Smooth muscle cell (in vitro differentiated cells): ENCODE results near the gene USP13. TPM values are rescaled to one million over a fixed set of nuclear protein-coding genes. Genes with fewer than 3 reads are reported as not detected.

Experiments used
- DNase-seq: peaks from one replicate; lab custom pipeline; 2025; ENCODE audit not compliant: unreplicated experiment; lab: John Stamatoyannopoulos, UW
- H2AFZ ChIP-seq: fragments of 200-600 bp; sonication (generic); 2 replicates; pipeline ENCODE4 v1.6.0; 2016; ENCODE audit warnings: antibody characterized with exemption, low read depth, mild to moderate bottlenecking
- H3F3A ChIP-seq: fragments of 200-600 bp; sonication (generic); 2 replicates; pipeline ENCODE4 v1.6.0; 2017; ENCODE audit warnings: antibody characterized with exemption, low read depth
- H3K27ac ChIP-seq: fragments of 200-600 bp; sonication (generic); 2 replicates; pipeline ENCODE4 v1.5.1; 2016; ENCODE audit warnings: low read depth, mild to moderate bottlenecking
- H3K27me3 ChIP-seq: fragments of 200-600 bp; sonication (generic); 2 replicates; pipeline ENCODE4 v1.6.1; 2016; ENCODE audit warnings: low read depth, mild to moderate bottlenecking
- H3K36me3 ChIP-seq: fragments of 200-600 bp; sonication (generic); 2 replicates; pipeline ENCODE4 v1.5.1; 2016; ENCODE audit warnings: low read depth
- H3K4me1 ChIP-seq: fragments of 200-600 bp; sonication (generic); 2 replicates; pipeline ENCODE4 v1.5.1; 2016; ENCODE audit warnings: low read depth
- H3K4me2 ChIP-seq: fragments of 200-600 bp; sonication (generic); 2 replicates; pipeline ENCODE4 v1.6.0; 2016; ENCODE audit warnings: mild to moderate bottlenecking
- H3K4me3 ChIP-seq: fragments of 200-600 bp; sonication (generic); 2 replicates; pipeline ENCODE4 v1.5.1; 2016; ENCODE audit warnings: mild to moderate bottlenecking
- H3K79me2 ChIP-seq: fragments of 200-600 bp; sonication (generic); 2 replicates; pipeline ENCODE4 v1.6.0; 2016; ENCODE audit warnings: low read depth, mild to moderate bottlenecking
- H3K9ac ChIP-seq: fragments of 200-600 bp; sonication (generic); 2 replicates; pipeline ENCODE4 v1.6.0; 2016; ENCODE audit warnings: low read depth
- H3K9me3 ChIP-seq: fragments of 200-600 bp; sonication (generic); replicated peaks from 2 replicates; pipeline ENCODE4 v1.5.1; 2016; ENCODE audit warnings: low read depth
- H4K20me1 ChIP-seq: fragments of 200-600 bp; sonication (generic); 2 replicates; pipeline ENCODE4 v1.6.0; 2016; ENCODE audit warnings: low read depth
- CTCF ChIP-seq: fragments of 200-600 bp; sonication (generic); IDR thresholded peaks from 2 replicates; pipeline ENCODE4 v1.5.1; 2017; ENCODE audit warnings: borderline replicate concordance, mild to moderate bottlenecking, antibody characterized with exemption; ENCODE audit not compliant: insufficient read depth, poor library complexity, severe bottlenecking
- WGBS: methylation state at CpG from one replicate; pipeline ENCODE4 v1.1.7; 2016; ENCODE audit warnings: low lambda C conversion rate; 5-methylcytosine and 5-hydroxymethylcytosine counted together
- polyA plus RNA-seq: library from polyadenylated mRNA; unstranded; fragments of >200 nt; fragmentation: Nextera tagmentation; extraction: Ambion mirVana; gene quantifications from 2 replicates; pipeline ENCODE4 v1.2.1, GENCODE V29; 2016
- total RNA-seq: library from RNA; depleted of rRNA; stranded (reverse); fragments of >200 nt; gene quantifications from 2 replicates; pipeline ENCODE4 v1.2.3, GENCODE V29; 2014

Gene USP13
- total and polyA plus RNA-seq, 2 experiments from 2014 or later = 2.0 to 3.2 TPM

- Histone ChIP-seq H4K20me1 (no peaks in the 10 kb centered on the region), H3K9me3 (no peaks in the 10 kb centered on the region), H3K4me3 (no peak overlapping the region), H3K4me1 (peaks cover 11% of the 10 kb centered on the region), H3F3A (no peaks in the 10 kb centered on the region), H3K27me3 (no peaks in the 10 kb centered on the region), H3K27ac (no peak overlapping the region), H3K79me2 (no peaks in the 10 kb centered on the region), H3K36me3 (no peaks in the 10 kb centered on the region), H3K4me2 (no peak overlapping the region), H3K9ac (no peak overlapping the region), H2AFZ (no peak overlapping the region)
- no peak for DNase-seq
- no peak for TF ChIP-seq CTCF
- WGBS = 93% methylated on average over 4 of the region's 4 CpGs
Measured at GRCh38 chr3:179700716-179701115, 47.9 kb downstream of the USP13 start.

GRCh38 chr3:179701176-179701827 is 48.5 kb downstream of the USP13 start:
- no peak overlapping the region for H3K9ac ChIP-seq
- H3K4me2 ChIP-seq = no peak overlapping the region
- peaks cover 11% of the 10 kb centered on the region for H3K4me1 ChIP-seq
- no peaks in the 10 kb centered on the region for H3K36me3 ChIP-seq
- H3K27ac ChIP-seq = no peak overlapping the region
- no peak overlapping the region for H2AFZ ChIP-seq
- H3F3A ChIP-seq = no peaks in the 10 kb centered on the region
- TF ChIP-seq CTCF = no peak
- H3K27me3 ChIP-seq = no peaks in the 10 kb centered on the region
- no peak overlapping the region for H3K4me3 ChIP-seq
- H3K9me3 ChIP-seq = no peaks in the 10 kb centered on the region
- H3K79me2 ChIP-seq = no peaks in the 10 kb centered on the region
- H4K20me1 ChIP-seq = no peaks in the 10 kb centered on the region
- WGBS = 91% methylated on average over 12 of the region's 12 CpGs
- DNase-seq = no peak

GRCh38 chr3:179702271-179702947 is 49.6 kb downstream of the USP13 start:
- Histone ChIP-seq H3K36me3 (no peaks in the 10 kb centered on the region), H3K4me2 (no peak overlapping the region), H2AFZ (no peak overlapping the region), H3K27ac (no peak overlapping the region), H3K9ac (no peak overlapping the region), H3K4me3 (no peak overlapping the region), H3K9me3 (no peaks in the 10 kb centered on the region), H3F3A (no peaks in the 10 kb centered on the region), H3K79me2 (no peaks in the 10 kb centered on the region), H4K20me1 (no peaks in the 10 kb centered on the region), H3K27me3 (no peaks in the 10 kb centered on the region), H3K4me1 (peaks cover 11% of the 10 kb centered on the region)
- WGBS = 90% methylated on average over 6 of the region's 6 CpGs
- no peak for TF ChIP-seq CTCF
- no peak for DNase-seq

- WGBS = 95% methylated on average over 3 of the region's 3 CpGs
- DNase-seq = no peak
- no peak overlapping the region for H3K9ac ChIP-seq
- no peaks in the 10 kb centered on the region for H3K9me3 ChIP-seq
- H3F3A ChIP-seq = no peaks in the 10 kb centered on the region
- no peaks in the 10 kb centered on the region for H3K79me2 ChIP-seq
- no peak for TF ChIP-seq CTCF
- no peak overlapping the region for H3K4me3 ChIP-seq
- H2AFZ ChIP-seq = no peak overlapping the region
- H3K4me2 ChIP-seq = no peak overlapping the region
- peaks cover 12% of the 10 kb centered on the region for H3K4me1 ChIP-seq
- no peaks in the 10 kb centered on the region for H4K20me1 ChIP-seq
- no peaks in the 10 kb centered on the region for H3K27me3 ChIP-seq
- no peak overlapping the region for H3K27ac ChIP-seq
- H3K36me3 ChIP-seq = no peaks in the 10 kb centered on the region
Measured at GRCh38 chr3:179703816-179704215, 51.0 kb downstream of the USP13 start.
